ENCODE measurements around the gene VTI1B. TPM values are rescaled to one million over a fixed set of nuclear protein-coding genes. Genes with fewer than 3 reads are reported as not detected.
"Not testable (repeated sequence)": the region's sequence is repeated elsewhere in the genome, so short reads cannot be mapped to it uniquely, and the experiment has no call there.

The VTI1B gene
- total RNA-seq, 2 donors from 2014 or later = 116 to 121 TPM

- intact Hi-C loops (cut with DNase I) = loop anchor here (2.0 to 10.0 kb wide), 3 partner anchors 119 to 279 kb away; no protein-coding TSS in a partner anchor
- H3K9ac ChIP-seq (ENCODE audit: low read depth in 2 of 2, low read length in 2 of 2) = no peak overlapping the region
- no peaks in the 10 kb centered on the region for H3K27me3 ChIP-seq
- DNase-seq = no peak
- no peaks in the 10 kb centered on the region for H3K36me3 ChIP-seq
- H3K4me3 ChIP-seq = no peak overlapping the region
- no peak for TF ChIP-seq CTCF (IDR thresholded peaks at IDR 0.05)
- H3K9me3 ChIP-seq = no peaks in the 10 kb centered on the region
- H3K27ac ChIP-seq = no peak overlapping the region
- no peaks in the 10 kb centered on the region for H3K4me1 ChIP-seq
These were observed 29.6 kb upstream of the VTI1B start for GRCh38 chr14:67703997-67704396.

GRCh38 chr14:67701492-67701891 is 27.1 kb upstream of the VTI1B start, which contains the start of gene RDH12:
RDH12 (plus strand) TSS chr14:67701886; CDS start chr14:67722643, 20,757 bp downstream.
- not testable (repeated sequence) for H3K27ac ChIP-seq; H3K9me3 ChIP-seq; DNase-seq; H3K27me3 ChIP-seq; H3K4me3 ChIP-seq; H3K36me3 ChIP-seq; H3K4me1 ChIP-seq; H3K9ac ChIP-seq (ENCODE audit: low read depth in 2 of 2, low read length in 2 of 2)
- intact Hi-C loops (cut with DNase I) = loop anchor here (10.0 kb wide), 2 partner anchors 177 to 277 kb away; no protein-coding TSS in a partner anchor

- Histone ChIP-seq H3K4me1 (peaks cover 4% of the 10 kb centered on the region), H3K9me3 (no peaks in the 10 kb centered on the region), H3K4me3 (no peak overlapping the region), H3K27me3 (no peaks in the 10 kb centered on the region), H3K9ac (ENCODE audit: low read depth in 2 of 2, low read length in 2 of 2) (no peak overlapping the region), H3K36me3 (no peaks in the 10 kb centered on the region), H3K27ac (no peak overlapping the region)
- DNase-seq = no peak
- intact Hi-C loops (cut with DNase I) = no loop called here
- TF ChIP-seq CTCF (IDR thresholded peaks at IDR 0.05) = no peak
These were observed 23.7 kb upstream of the VTI1B start for GRCh38 chr14:67698179-67698578.

- Histone ChIP-seq H3K9me3 (no peaks in the 10 kb centered on the region), H3K27ac (no peak overlapping the region), H3K27me3 (no peaks in the 10 kb centered on the region), H3K9ac (ENCODE audit: low read depth in 2 of 2, low read length in 2 of 2) (no peak overlapping the region), H3K4me3 (no peak overlapping the region), H3K4me1 (peaks cover 4% of the 10 kb centered on the region), H3K36me3 (no peaks in the 10 kb centered on the region)
- no peak for DNase-seq
- intact Hi-C loops (cut with DNase I) = no loop called here
- TF ChIP-seq CTCF (IDR thresholded peaks at IDR 0.05) = no peak
These were observed 22.6 kb upstream of the VTI1B start for GRCh38 chr14:67697006-67697405.

- intact Hi-C loops (cut with DNase I) = no loop called here
- H3K4me3 ChIP-seq = peak within 1 kb of the TSS; percentile 95
- no peaks in the 10 kb centered on the region for H3K36me3 ChIP-seq
- DNase-seq = peak; percentile 91
- H3K9me3 ChIP-seq = no peaks in the 10 kb centered on the region
- no peaks in the 10 kb centered on the region for H3K27me3 ChIP-seq
- peak within 1 kb of the TSS; percentile 85 for H3K27ac ChIP-seq
- peaks cover 4% of the 10 kb centered on the region for H3K4me1 ChIP-seq
- H3K9ac ChIP-seq (ENCODE audit: low read depth in 2 of 2, low read length in 2 of 2) = peak within 1 kb of the TSS; percentile 52 to 94
- TF ChIP-seq CTCF (IDR thresholded peaks at IDR 0.05) = no peak
These were observed 21.0 kb upstream of the VTI1B start, which contains the start of gene RDH11 for GRCh38 chr14:67695394-67695949. RDH11 (minus strand) TSS chr14:67695764; CDS start chr14:67695703, 61 bp downstream.

- no peak for TF ChIP-seq CTCF (IDR thresholded peaks at IDR 0.05)
- Histone ChIP-seq H3K4me3 (peak overlapping the region; percentile 95), H3K9me3 (no peaks in the 10 kb centered on the region), H3K27ac (peak overlapping the region; percentile 85), H3K9ac (ENCODE audit: low read depth in 2 of 2, low read length in 2 of 2) (peak overlapping the region; percentile 52 to 94), H3K27me3 (no peaks in the 10 kb centered on the region), H3K36me3 (no peaks in the 10 kb centered on the region), H3K4me1 (peaks cover 4% of the 10 kb centered on the region)
- intact Hi-C loops (cut with DNase I) = no loop called here
- DNase-seq = peak; percentile 90
These were observed 20.5 kb upstream of the VTI1B start for GRCh38 chr14:67694791-67695393.
